ENCODE results near the gene HSP90AB1. TPM values are rescaled to one million over a fixed set of nuclear protein-coding genes. Genes with fewer than 3 reads are reported as not detected.

The HSP90AB1 gene
- total and polyA plus RNA-seq, 2 of the 8 experiments (the other 6 are each of a cell fraction or from before 2014, with no cell fraction given) = 1,564 to 2,297 TPM

DNA sequence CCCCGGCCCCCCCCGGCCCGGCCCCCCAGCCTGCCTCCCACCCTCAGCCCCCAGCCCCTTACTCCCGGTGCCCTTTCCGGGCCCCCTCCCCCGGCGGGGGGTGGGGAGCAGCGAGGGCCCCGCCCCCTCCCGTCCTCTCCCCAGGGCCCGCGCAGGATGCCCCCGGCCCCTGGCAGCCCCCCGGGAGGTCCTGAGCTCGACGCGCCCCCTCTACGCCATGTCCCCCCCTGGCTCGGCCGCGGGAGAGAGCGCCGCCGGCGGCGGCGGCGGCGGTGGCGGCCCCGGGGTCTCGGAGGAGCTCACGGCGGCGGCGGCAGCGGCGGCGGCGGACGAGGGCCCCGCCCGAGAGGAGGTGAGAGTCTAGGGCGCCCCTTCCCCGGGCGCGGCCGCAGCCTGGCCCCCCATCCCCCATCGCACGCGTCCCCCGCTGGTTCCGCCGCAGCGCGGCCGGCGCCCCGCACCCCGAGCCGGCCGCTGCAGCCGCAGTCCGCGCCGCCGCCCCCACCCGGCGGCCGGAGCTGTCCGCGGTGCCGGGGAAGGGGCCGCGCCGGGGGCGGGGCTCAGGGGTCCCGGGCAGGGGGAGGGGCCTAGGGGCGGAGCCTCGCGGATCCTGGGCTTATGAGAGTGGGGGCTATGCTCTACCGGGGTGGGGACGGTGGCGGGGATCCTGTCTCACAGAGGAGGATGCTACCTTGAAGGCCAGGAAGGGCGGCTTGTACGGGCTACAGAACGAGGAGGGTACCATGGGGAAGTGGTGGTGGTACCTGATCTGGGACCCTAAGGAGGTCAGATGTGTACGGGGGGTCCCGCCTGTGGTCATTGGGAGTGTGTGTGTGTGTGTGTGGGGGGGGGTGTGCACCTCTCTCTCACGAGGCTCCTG, 23.9 kb downstream of the HSP90AB1 start:
- Histone ChIP-seq H4K8ac (ENCODE audit: extremely low read depth, insufficient read depth, low read length) (no peak overlapping the region), H2BK120ac (replicated peaks; ENCODE audit: low read depth, low read length) (no peak overlapping the region), H2BK15ac (ENCODE audit: low read length) (no peak overlapping the region), H4K5ac (ENCODE audit: insufficient read length, low read depth, low read length) (no peak overlapping the region), H2AK5ac (ENCODE audit: low read depth, low read length) (no peak overlapping the region), H3K23me2 (ENCODE audit: low read depth, low read length) (peaks cover 6% of the 10 kb centered on the region; the same call in 1 of the 2 replicates), H3K27ac (ENCODE audit: low read depth, low read length) (no peak overlapping the region), H4K91ac (replicated peaks; ENCODE audit: insufficient read length, low read length) (no peak overlapping the region), H2BK20ac (ENCODE audit: low read length) (no peak overlapping the region), H2BK12ac (ENCODE audit: low read depth, low read length) (no peak overlapping the region; the same call in 1 of the 2 replicates), H3K36me3 (ENCODE audit: control insufficient read depth in 2 of 4, insufficient read depth in 4 of 4, low read length in 3 of 4) (peaks cover 0 to 9% (median 3%) of the 10 kb centered on the region in 4 experiments; a peak in 4 of 8 replicates), H3K14ac (ENCODE audit: insufficient read length) (no peak overlapping the region), H2AFZ (ENCODE audit: low read length) (no peak overlapping the region), H3K4ac (replicated peaks; ENCODE audit: insufficient read length, low read depth, low read length) (no peak overlapping the region), H3K4me1 (replicated peaks in 1 of 4; ENCODE audit: control insufficient read depth in 3 of 4, insufficient read depth in 4 of 4, low read length in 3 of 4) (peaks cover 12 to 33% (median 14%) of the 10 kb centered on the region in 4 experiments), H3K9ac (replicated peaks in 1 of 4; ENCODE audit: extremely low read depth in 1 of 4, low read depth in 3 of 4, low read length in 3 of 4) (no peak overlapping the region), H3K79me1 (ENCODE audit: low read depth, low read length) (no peaks in the 10 kb centered on the region; the same call in 1 of the 2 replicates), H4K20me1 (replicated peaks in 1 of 2; ENCODE audit: control insufficient read depth in 1 of 2, insufficient read depth in 2 of 2, low read length in 2 of 2) (peaks cover 0 to 3% of the 10 kb centered on the region in 2 experiments), H3K27me3 (replicated peaks in 1 of 4; ENCODE audit: control insufficient read depth in 3 of 4, extremely low read depth in 1 of 4, insufficient read depth in 3 of 4, low read length in 3 of 4) (peaks cover 0 to 3% (median 1%) of the 10 kb centered on the region in 4 experiments; a peak in 2 of 7 replicates), H3K56ac (replicated peaks; ENCODE audit: insufficient read length, low read depth, low read length) (no peak overlapping the region), H3K79me2 (ENCODE audit: control insufficient read depth in 1 of 2, insufficient read depth in 2 of 2, low read length in 2 of 2) (no peaks in the 10 kb centered on the region), H3K9me3 (ENCODE audit: insufficient read depth in 2 of 2, low read depth in 1 of 2, low read length in 1 of 2) (no peaks in the 10 kb centered on the region), H3K23ac (ENCODE audit: insufficient read length) (no peak overlapping the region), H2BK5ac (ENCODE audit: low read depth, low read length) (0 out of 2 replicates have a peak overlapping the region, but pooled peaks have one; percentile 4), H3K4me2 (ENCODE audit: insufficient read depth in 1 of 2, low read depth in 2 of 2, low read length in 2 of 2) (peak overlapping the region; percentile 74 to 82), H3K4me3 (ENCODE audit: extremely low read depth in 1 of 4, insufficient read depth in 2 of 4, low read depth in 3 of 4, low read length in 4 of 4) (peak overlapping the region; percentile 33 to 60 (median 46)), H3K18ac (ENCODE audit: extremely low read depth, low read length) (no peak overlapping the region; the same call in 1 of the 2 replicates)
- ChIA-PET CTCF (ENCODE audit: partially characterized antibody) (interaction anchor here (0.6 to 19.0 kb wide), 9 partner anchors 13 to 812 kb away, joined by 3 to 330 read pairs (median 4); partner anchors contain the start of genes AARS2 and SLC35B2), POLR2A (ENCODE audit: partially characterized antibody) (interaction anchor here (1.0 to 12.0 kb wide), 10 partner anchors 9 to 59 kb away, joined by 3 to 138 read pairs (median 7); partner anchors contain the start of genes AARS2, HSP90AB1 and SLC35B2)
- peak in 1 of 2 experiments; percentile 90 for DNase-seq (ENCODE audit: low read depth in 1 of 2, low spot score in 2 of 2)
- FAIRE-seq = no peak
- peak; percentile 25; the same call in 1 of the 2 replicates for TF ChIP-seq TAF1 (IDR thresholded peaks at IDR 0.05; ENCODE audit: low read depth, low read length)
- no peak for TF ChIP-seq SP4 (IDR thresholded peaks at IDR 0.05; ENCODE audit: low read length)
- WGBS, 2 experiments (ENCODE audit: extremely low coverage in 1 of 2, insufficient coverage in 1 of 2, insufficient read length in 1 of 2, insufficient replicate concordance in 2 of 2, low coverage in 1 of 2, low lambda C conversion rate in 2 of 2, missing lambda C conversion rate in 1 of 2) = 0% methylated on average over 6 of the region's 90 CpGs; no CpG with 5 or more reads in 1 of the 2 experiments
